Uterus (tissue), 2 donors: ENCODE results near the gene FBXW9.

Source experiments
- POLR2A ChIP-seq, 2 donors: fragments of 450-650 bp; IDR thresholded peaks; one replicate each; pipeline ENCODE4 v1.6.1; 2016; ENCODE audit warnings: antibody characterized with exemption in 2 of 2, mild to moderate bottlenecking in 1 of 2, moderate library complexity in 1 of 2
- TF ChIP-seq, protein P1 (sequence below), 4 experiments: fragments of 200-600 bp in 2 of 4; fragments of 450-650 bp in 2 of 4; sonication (generic) in 2 of 4; IDR thresholded peaks; one replicate each; pipeline ENCODE4 v1.5.1; 2016 to 2019; ENCODE audit warnings: antibody characterized with exemption in 4 of 4, mild to moderate bottlenecking in 2 of 4, moderate library complexity in 1 of 4

DNA sequence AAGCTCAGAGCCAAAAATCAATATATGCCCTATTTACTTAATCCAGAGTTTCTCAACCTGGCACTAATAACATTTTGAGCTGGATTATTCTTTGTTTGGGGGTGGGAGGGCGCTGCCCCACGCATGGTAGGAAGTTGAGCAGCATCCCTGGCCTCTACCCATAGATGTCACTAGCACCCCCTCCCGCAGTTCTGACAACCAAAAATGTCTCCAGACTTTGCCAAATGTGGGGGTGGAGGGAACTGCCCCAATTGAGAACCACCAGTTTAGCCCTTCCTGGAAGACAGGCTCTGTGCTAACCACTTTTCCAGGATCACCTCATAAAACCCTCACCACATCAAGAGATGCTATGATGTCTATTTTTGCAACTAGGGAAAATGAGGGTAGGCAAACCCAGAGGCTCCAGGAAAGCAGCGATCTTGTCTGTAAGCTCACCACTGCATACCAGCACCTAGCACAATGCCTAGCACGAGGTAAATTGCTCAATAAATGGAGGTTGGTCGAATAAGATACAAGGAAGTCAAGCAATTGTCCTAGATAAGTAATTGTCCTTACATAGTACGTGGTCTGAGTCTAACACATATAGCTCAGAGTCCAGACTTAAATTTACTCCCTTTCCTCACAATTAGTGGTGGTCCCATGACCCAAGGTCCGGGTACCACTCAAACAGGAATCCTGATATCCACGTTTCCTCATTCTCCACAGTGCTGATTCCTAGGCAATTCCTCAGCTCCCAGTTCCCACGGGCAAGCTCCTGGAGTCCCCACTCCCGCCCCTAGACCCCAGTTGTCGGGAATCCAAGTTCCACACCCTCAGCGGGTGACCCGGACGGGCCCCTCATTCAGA is 37.2 kb upstream of the FBXW9 start:
- TF ChIP-seq, protein P1, sequence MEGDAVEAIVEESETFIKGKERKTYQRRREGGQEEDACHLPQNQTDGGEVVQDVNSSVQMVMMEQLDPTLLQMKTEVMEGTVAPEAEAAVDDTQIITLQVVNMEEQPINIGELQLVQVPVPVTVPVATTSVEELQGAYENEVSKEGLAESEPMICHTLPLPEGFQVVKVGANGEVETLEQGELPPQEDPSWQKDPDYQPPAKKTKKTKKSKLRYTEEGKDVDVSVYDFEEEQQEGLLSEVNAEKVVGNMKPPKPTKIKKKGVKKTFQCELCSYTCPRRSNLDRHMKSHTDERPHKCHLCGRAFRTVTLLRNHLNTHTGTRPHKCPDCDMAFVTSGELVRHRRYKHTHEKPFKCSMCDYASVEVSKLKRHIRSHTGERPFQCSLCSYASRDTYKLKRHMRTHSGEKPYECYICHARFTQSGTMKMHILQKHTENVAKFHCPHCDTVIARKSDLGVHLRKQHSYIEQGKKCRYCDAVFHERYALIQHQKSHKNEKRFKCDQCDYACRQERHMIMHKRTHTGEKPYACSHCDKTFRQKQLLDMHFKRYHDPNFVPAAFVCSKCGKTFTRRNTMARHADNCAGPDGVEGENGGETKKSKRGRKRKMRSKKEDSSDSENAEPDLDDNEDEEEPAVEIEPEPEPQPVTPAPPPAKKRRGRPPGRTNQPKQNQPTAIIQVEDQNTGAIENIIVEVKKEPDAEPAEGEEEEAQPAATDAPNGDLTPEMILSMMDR (IDR thresholded peaks at IDR 0.05), result no peak
- TF ChIP-seq POLR2A (IDR thresholded peaks at IDR 0.05), result no peak
